Stimulated activated CD8-positive, alpha-beta memory T cell treated with anti-CD3 and anti-CD28 coated beads, Interleukin-7, amount 100 ng/mL, for 4 hours (primary cell): Measurements from ENCODE around the gene RER1.

Experiments used
- DNase-seq, 2 donors: peaks; one replicate each; pipeline ENCODE4 v3.0.0-alpha.2; 2020; ENCODE audit warnings: low read depth in 2 of 2

The RER1 gene

DNA sequence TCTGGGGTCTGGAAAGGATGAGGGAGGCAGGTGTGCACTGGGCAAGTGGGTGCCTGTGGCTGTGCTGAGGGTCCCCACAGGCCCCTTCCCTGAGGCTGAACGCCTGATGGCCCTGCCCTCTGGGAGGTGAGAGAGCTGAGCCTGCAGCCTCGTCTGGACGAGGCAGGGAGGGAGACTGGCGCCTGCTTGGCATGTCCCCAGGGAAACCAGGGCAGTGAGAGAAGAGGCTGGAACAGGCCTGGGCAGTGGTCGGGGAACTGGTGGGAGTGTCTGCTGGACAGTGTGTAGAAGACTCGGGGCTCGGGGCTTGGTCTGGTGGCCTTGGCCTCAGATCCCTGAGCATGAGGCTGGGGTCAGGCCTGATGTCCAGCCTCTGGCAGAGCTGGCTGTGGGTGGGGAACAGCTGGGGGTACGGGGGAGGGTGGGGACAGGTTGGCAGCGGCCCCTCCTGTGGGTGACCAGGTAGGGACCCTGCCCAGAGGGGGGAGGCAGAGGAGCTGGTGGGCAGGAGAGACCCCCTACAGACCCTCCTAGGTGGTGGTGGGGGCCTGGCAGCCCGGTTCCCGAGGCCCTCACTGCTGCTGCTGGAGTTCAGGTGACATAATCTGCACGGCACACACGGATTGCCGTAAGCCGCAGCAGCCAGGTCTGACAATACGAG, 53.7 kb downstream of the RER1 start:
- DNase-seq: no peak

DNA sequence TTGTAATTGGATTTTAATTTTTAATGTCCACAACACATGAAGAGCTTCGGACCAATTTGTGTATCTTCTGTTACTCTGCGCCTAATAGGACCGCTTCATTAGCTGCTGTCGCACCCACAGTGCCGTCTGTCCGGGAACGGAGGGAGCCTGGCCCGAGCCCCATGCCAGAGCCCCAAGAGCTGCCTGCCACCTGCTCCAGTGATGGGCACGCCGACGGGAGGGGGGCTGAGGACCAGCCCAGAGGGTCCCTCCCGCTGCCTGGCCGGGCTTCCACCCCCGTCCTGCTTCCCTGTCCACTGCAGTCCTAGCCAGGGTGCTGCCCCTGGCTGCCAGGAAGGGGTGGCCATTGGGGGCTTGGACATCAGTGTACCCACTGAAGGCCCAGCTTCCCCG, 54.2 kb downstream of the RER1 start:
- DNase-seq: no peak

DNA sequence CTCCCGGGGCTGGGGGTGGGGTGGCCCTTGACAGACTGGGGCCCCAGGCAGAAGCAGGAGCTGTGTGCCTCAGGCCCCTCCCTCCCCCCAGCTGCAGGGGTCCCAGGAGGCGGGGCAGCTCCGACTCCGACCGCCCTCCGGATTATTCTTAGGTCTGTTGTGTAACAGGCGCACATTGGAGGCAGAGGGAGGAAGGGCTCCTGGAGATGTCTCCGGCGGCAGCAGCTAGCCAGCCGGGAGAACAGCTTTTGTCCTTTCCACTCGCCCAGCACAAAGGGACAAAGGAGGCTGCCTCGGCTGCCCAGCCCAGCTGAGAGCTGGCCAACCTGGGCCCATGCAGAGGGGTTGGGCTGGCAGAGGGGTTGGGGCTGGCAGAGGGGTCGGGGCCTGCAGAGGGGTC, 54.8 kb downstream of the RER1 start:
- no peak for DNase-seq

DNA sequence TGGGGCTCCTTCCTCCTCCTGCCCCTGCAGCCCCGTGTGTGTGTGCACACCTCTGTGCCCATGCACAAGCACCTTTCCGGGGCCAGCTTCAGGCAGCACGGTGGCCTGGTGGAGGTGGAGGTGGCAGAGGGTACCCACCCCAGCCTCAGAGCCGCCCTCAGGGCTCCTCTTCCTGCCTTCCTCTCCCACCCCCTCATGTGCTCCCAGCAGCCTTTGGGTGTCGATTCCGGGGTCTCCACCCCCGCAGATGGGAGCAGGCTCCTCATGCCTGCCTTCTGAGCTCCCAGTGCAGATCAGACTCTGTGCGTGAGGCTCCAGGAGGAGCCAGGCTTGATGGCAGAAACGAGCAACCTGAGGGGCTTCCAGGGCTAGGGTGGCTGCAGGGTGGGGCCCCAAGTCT, 55.2 kb downstream of the RER1 start:
- no peak for DNase-seq

DNA sequence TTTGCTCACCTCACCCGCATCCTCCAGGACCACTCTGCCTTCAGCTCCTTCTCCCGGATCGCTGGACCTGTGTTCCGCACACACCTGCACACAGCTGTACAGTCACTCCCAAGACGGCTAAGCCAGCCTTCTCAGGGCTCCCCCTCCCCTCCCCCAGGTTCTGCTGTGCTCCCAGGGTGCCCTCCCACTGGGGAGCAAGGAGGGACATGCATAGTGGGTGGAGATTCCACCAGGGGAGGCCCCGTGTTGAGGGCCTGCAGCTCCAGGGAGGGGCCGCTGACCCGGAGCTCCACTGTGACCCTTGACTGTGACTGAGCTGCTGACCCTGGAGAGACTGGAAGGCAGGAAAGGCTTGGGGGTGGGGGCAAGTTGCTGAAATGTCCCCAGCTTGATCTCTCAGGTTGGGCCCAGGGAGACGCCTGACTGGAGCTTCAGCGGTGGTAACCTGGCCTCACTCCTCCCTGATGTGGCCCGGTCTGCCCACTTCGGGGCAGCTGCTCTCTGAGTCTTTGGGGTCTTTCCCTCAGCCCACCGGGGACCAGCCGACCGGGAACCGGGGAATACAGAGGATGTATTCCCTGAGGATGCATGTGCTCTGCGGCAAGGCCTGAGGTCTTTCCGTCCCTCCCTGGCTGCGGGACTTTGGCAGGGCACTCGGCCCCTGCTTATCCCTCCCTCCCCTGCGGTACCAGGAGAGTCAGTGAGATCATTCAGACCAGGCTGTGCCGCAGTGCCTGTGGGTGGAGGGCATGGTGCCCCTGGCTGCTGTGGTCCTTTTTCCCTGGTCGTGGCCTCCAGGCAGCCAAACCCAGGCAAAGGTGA, 55.8 kb downstream of the RER1 start:
- DNase-seq: no peak

DNA sequence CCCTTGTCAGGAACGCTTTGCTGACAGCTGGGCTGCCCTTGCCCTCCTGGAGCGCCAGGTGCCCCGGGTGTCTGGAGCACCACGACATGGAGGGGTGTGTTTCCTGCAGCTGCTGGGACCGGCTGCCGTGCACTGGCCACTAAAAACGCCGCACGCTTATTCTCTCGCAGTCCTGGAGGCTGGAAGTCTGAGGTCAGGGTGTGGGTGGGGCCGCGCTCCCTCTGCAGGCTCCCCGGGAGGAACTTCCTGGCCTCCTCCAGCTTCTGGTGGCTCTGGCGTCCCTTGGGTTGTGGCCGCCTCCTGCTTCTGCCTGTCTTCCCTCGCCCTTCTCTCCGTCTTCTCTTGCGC, 56.4 kb downstream of the RER1 start:
- DNase-seq: no peak

DNA sequence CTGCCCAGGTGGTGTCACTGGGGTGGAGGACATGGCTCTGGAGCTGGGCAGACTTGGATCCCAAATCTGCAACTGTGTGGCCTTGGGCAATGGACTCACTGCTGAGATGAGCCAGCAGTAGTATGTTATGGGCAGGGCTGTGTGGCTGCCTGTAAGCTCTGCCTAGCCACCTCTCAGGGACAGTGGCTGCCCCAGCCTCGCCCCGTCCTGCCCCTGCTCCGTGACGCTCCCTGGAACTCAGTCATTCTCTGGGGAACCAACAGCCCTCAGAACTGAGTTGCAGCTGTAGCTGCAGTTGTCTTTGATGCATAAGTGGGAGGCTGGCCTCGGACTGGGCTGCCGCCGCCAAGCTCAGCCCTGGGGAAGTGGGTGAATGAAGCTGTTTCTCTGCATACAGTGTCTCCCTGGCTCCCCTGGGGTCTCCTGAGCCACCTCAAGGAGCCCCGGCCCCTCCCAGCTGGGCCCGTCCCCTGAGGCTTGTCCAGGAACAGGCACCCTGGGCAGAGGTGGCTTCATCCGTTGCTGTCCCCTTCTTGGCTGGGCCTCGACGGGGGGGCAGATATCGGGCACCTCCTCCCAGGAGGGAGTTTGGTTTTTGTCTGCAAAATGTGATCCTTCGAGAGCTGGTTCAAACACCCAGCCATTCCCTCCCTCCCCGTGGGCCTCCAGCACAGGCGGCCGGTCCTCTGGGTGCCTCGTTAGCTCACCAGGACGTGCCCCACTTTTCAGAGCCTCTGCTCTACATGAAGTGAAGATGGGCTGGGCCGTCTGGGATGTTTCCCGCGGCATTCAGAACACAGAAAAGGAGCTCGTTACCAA, 58.2 kb downstream of the RER1 start:
- DNase-seq: no peak

DNA sequence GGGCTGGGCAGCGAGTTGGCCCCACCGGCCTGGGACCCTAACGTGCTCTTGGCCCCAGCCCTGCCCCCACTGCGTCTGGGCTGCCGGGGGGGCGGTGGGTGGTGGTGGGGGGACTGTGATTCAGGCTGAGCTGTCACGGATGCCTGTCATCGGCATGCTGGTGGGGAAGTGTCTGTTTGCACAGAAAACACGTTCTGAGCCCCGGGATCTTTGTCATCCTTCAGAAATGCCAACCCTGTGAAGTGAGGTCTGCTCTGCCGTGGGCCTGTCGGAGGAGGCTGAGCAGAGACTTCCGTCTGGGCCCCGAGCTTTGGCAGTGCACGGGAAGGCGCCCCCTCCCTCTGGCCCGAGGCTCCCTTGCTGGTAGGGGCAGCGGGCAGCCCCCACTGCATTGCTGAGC, 60.1 kb downstream of the RER1 start:
- no peak for DNase-seq

DNA sequence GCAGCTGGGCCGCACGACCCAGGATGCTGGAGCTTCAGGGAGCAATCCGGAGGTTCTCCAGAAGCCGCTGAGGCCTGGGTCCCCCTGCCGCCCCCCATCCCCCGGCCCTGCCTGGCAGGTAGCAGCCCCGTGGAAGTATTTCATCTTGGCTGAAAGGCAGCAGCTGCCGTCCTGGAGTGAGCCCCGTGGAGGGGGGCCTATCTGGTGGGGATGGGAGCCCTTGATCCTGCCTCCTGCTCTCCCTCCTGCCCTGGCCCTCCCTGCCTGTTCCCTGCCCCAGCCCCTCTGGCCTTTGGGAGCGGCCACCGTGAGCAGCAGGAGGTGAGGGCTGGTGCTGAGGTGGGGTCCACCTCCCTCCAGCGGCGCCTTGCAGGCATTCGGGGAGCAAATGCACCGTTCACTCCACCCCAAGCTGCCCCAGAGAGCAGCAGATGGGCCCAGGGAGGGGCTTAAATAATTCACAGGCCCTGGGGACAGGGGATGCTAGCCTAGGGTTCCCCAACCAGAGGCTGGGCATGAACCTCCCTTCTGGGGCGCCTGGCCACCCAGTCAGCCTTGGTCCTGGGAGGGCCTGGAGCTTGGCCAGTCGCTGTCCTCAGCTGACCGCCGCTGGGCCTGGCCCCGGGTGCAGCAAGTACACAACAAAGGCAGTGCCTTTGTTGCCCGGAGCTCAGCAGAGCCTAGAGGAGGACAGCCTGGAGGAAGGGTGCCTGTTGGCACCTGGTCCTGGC, 60.7 kb downstream of the RER1 start:
- DNase-seq: no peak

DNA sequence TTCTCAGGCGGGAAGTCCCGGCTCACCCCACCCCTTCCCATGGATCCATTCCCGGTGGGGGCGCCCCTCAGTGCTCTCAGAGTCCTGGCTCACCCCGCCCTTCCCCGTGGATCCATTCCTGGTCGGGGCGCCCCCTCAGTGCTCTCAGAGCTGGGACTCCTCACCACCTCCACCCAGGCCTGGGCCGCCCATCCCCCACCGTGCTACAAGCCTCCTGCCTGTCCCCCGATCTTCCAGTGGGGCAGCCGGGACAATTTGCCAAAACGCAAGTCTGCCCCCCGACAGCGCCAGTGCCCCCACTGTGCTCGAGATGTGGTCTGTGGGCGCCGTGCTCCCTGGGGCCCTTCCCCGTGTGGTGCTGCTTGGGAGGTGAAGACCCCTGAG, 61.3 kb downstream of the RER1 start:
- DNase-seq: no peak

DNA sequence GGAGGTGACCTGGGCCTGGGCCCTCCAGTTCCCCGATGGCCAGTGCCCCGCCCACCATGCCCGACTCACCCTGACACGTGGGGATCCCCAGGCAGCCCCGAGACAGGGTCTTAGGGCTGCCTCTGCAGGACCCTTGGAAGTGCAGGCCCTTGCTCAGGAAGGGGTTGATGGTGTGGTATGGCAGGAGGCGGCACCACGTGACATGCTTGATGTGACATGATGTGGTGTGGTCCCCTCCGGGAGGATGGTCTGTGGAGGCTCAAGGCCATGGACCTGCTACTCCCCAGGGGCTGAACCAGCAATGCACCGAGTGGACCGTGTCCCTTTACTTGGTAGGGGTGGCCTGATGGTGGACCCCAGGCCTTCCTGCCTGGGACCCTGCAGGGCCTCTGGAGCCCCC, 62.6 kb downstream of the RER1 start:
- no peak for DNase-seq
